ENCODE measurements around the gene PKIG. TPM values are rescaled to one million over a fixed set of nuclear protein-coding genes. Genes with fewer than 3 reads are reported as not detected.

The PKIG gene
- polyA plus RNA-seq, 1 experiment: 186 TPM

DNA sequence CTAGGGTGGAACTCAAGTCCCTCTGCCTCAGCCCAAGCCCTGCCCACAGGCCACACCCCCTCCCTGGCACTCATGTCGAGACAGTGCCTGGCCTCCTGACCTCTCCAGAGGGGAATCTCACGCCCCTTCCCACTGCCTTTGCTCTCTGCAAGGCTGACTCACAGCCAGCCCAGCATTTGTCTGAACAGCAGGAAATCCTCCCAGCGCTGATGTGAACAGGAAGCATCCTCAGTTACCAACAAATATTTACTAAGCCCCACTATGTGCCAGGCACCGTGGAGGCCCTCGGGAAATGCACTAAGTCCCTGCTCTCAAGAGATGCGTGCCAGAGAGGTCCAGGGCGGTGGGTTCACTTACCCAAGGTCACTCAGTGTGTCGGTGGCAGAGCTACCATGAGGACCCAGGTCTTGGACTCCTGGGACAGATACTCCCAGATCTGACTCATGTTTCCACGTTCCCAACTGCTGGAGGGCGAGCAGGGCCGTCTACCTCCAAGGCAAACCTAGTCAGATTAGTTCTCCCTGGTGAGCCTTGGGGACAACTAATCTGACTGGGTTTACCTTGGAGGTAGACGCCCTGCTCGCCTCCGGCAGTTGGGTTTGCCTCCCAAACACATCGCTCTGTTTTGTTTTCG, 61.3 kb downstream of the PKIG start:
- no peaks in the 10 kb centered on the region for H3K27me3 ChIP-seq (ENCODE audit: control insufficient read depth, insufficient read depth, low read length)
- POLR2A ChIA-PET: no interaction called here
- TF ChIP-seq, protein P1, sequence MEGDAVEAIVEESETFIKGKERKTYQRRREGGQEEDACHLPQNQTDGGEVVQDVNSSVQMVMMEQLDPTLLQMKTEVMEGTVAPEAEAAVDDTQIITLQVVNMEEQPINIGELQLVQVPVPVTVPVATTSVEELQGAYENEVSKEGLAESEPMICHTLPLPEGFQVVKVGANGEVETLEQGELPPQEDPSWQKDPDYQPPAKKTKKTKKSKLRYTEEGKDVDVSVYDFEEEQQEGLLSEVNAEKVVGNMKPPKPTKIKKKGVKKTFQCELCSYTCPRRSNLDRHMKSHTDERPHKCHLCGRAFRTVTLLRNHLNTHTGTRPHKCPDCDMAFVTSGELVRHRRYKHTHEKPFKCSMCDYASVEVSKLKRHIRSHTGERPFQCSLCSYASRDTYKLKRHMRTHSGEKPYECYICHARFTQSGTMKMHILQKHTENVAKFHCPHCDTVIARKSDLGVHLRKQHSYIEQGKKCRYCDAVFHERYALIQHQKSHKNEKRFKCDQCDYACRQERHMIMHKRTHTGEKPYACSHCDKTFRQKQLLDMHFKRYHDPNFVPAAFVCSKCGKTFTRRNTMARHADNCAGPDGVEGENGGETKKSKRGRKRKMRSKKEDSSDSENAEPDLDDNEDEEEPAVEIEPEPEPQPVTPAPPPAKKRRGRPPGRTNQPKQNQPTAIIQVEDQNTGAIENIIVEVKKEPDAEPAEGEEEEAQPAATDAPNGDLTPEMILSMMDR (IDR thresholded peaks at IDR 0.05; ENCODE audit: insufficient read depth, low read depth, low read length): no peak
- CTCF ChIA-PET: interaction anchor here (0.7 to 1.8 kb wide), 3 partner anchors 35 to 44 kb away, joined by 3 to 4 read pairs (median 3); no protein-coding TSS in a partner anchor
- H3K4me3 ChIP-seq (ENCODE audit: low read depth, low read length): no peak overlapping the region
- no peak for DNase-seq (ENCODE audit: low read depth)
- H3K36me3 ChIP-seq (ENCODE audit: control insufficient read depth, insufficient read depth, low read length): no peaks in the 10 kb centered on the region

DNA sequence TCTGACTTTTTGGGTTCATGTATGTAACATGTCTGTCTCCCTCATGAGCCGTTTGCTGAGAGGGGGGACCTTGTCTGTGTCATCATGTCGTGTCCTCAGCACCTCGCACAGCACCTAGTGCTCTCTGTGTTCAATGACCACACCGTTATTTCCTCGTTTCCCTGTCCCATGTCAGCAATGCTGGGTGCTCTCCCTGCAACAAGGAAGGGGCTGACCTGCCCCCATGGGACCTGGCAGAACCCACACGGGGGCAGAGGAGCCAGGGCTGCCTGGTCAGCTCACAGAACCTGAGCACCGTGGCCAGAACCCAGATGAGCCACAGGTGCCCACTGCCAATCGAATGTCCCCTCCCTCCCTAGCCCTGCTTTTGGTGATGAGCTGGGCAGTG, 61.8 kb downstream of the PKIG start:
- ChIA-PET POLR2A (no interaction called here), CTCF (interaction anchor here (0.6 to 1.8 kb wide), 2 partner anchors 45 to 183 kb away, joined by 3 to 4 read pairs; no protein-coding TSS in a partner anchor)
- no peak overlapping the region for H3K4me3 ChIP-seq (ENCODE audit: low read depth, low read length)
- TF ChIP-seq, protein P1 (IDR thresholded peaks at IDR 0.05; ENCODE audit: insufficient read depth, low read depth, low read length): no peak
- H3K27me3 ChIP-seq (ENCODE audit: control insufficient read depth, insufficient read depth, low read length): no peaks in the 10 kb centered on the region
- no peak for DNase-seq (ENCODE audit: low read depth)
- H3K36me3 ChIP-seq (ENCODE audit: control insufficient read depth, insufficient read depth, low read length): no peaks in the 10 kb centered on the region

DNA sequence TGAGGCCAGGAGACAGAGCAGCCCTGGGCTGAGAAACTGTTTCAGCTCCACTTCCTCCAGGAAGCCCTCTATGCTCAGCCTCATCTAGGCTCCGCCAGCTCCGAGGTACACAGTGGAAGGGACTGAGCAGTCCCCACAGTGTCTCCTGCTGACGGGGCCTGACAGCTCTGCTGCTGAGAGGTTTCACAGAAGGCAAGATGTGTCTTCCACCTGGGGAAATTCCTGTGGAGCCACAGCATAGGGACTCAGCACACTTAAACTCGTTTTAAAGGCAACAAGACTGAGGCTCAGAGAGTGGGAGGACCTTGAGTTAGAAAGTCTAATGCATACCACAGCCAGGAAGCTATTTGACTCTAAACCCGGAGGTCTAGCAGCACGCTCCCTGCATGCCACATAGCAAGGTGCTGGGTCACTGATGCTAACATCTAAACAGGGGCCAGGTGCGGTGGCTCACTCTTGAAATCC, 62.3 kb downstream of the PKIG start:
- Histone ChIP-seq H3K27me3 (ENCODE audit: control insufficient read depth, insufficient read depth, low read length) (no peaks in the 10 kb centered on the region), H3K36me3 (ENCODE audit: control insufficient read depth, insufficient read depth, low read length) (no peaks in the 10 kb centered on the region), H3K4me3 (ENCODE audit: low read depth, low read length) (no peak overlapping the region)
- CTCF ChIA-PET: interaction anchor here (0.5 to 0.6 kb wide), 2 partner anchors 183 to 1555 kb away, joined by 3 read pairs; no protein-coding TSS in a partner anchor
- DNase-seq (ENCODE audit: low read depth): no peak
- POLR2A ChIA-PET: no interaction called here
- TF ChIP-seq, protein P1 (IDR thresholded peaks at IDR 0.05; ENCODE audit: insufficient read depth, low read depth, low read length): no peak

DNA sequence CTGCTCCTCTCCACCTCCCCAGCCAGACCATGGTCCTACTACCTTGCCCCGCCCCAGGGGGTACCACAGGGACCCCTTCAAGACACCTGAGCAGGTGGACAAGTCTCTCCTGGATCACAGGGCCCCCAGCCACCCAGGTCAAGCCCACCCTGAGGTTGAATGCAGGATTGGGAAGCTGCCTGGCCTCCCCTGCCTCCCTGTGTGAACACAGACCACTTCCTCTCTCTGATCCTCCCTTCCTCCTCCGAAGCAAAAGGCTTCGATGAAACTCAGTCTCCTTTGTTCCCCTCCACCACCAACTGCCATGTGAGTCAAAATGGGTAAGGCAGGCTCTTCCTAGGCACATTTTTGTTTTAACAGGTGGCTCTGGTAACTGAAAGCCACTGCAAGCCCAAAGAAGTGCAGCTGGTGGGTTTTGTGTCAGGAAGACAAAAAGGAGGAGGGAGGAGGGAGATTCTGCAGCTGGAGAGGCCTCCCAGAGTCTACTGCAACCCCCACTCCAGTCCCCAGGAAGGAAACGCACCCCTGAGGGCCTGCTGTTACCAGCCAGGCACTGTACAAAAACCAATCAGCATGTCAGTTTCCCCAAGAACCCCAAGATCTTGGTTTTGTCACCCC, 63.8 kb downstream of the PKIG start:
- POLR2A ChIA-PET: no interaction called here
- H3K27me3 ChIP-seq (ENCODE audit: control insufficient read depth, insufficient read depth, low read length): no peaks in the 10 kb centered on the region
- CTCF ChIA-PET: interaction anchor here (1.5 kb wide), 1 partner anchor 37 kb away, joined by 4 read pairs; no protein-coding TSS in a partner anchor
- no peak for DNase-seq (ENCODE audit: low read depth)
- H3K4me3 ChIP-seq (ENCODE audit: low read depth, low read length): no peak overlapping the region
- H3K36me3 ChIP-seq (ENCODE audit: control insufficient read depth, insufficient read depth, low read length): no peaks in the 10 kb centered on the region
- TF ChIP-seq, protein P1 (IDR thresholded peaks at IDR 0.05; ENCODE audit: insufficient read depth, low read depth, low read length): no peak

DNA sequence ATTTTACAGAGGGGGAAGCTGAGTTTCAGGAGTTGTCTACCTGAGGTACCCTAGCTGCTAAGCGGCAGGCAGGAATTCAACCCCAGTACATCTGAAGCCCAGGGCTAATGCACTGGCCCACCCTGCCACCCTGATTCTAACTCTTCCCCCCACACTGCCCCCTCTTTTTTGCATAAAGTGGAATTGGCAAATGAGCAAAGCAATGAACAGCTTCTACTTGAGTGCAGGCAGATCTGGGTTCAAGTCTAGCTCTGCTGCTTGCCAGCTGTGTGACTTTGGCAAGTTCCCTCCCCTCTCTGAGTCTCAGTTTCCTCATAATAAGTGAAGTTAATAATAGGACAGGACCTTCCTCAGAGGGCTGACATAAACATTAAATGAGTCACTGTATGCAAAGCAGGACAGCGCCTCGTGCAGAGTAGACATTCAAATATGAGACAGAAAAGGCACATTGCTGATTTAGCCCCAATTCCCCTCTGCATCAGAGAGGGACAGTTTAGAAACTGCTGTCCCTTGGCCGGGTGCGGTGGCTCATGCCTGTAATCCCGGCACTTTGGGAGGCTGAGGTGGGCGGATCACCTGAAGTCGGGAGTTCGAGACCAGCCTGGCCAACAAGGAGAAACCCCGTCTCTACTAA, 64.4 kb downstream of the PKIG start:
- TF ChIP-seq, protein P1 (IDR thresholded peaks at IDR 0.05; ENCODE audit: insufficient read depth, low read depth, low read length): no peak
- no peak overlapping the region for H3K4me3 ChIP-seq (ENCODE audit: low read depth, low read length)
- ChIA-PET POLR2A (no interaction called here), CTCF (interaction anchor here (1.1 to 1.5 kb wide), 2 partner anchors 10 to 36 kb away, joined by 4 read pairs; no protein-coding TSS in a partner anchor)
- no peaks in the 10 kb centered on the region for H3K36me3 ChIP-seq (ENCODE audit: control insufficient read depth, insufficient read depth, low read length)
- H3K27me3 ChIP-seq (ENCODE audit: control insufficient read depth, insufficient read depth, low read length): no peaks in the 10 kb centered on the region
- no peak for DNase-seq (ENCODE audit: low read depth)
